SH-SY5Y (cell line): ENCODE measurements around the gene MLLT1.

ENCODE experiments used
- GATA2 ChIP-seq: IDR thresholded peaks from 2 replicates; pipeline ENCODE4 v1.6.1; 2011; ENCODE audit warnings: mild to moderate bottlenecking, low read depth, low read length
- GATA3 ChIP-seq: IDR thresholded peaks from 2 replicates; pipeline ENCODE4 v1.6.1; 2011; ENCODE audit warnings: low read depth, mild to moderate bottlenecking, low read length, moderate library complexity

DNA sequence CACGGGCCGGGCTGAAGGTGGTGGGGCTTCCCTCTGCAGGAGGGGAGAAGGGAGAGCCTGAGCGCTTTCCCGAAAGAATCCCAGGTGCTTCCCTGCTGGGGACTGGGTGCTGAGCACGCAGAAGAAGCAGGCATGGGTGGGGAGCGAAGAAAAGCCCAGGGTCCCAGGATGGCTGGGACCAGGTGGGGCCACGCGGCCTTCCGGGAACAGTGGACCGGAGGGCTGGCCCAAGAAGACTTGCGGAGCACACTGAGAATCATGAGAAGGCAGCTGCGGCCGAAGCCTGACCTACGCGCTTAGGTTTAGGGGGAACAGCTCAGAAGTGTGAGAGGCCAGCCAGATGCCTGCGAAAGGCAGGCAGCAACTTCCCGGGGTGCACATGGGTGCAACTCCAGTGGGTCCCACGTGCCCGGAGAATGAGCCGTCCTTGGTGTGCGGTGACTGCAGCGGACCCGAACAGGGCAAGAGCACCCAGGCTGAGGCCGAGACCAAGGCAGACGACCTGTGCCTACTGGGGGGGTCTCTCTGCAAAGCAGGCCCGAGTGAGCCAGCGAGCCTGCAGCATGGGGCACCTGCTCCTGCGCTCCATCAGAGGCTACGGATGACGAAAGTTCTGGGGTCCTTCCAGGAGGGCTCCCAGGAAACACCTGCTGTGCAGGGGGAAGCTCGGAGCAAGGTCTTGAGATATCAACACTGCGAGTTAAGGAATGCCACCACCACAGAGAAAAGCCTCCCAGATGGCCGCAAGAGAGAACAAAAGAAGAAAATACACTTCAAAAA is 52.4 kb downstream of the MLLT1 start:
- no peak for TF ChIP-seq GATA2
- TF ChIP-seq GATA3 = no peak
